Measurements from ENCODE around the gene TSEN15. TPM values are rescaled to one million over a fixed set of nuclear protein-coding genes. Genes with fewer than 3 reads are reported as not detected.

Gene TSEN15
- total RNA-seq, 1 experiment from 2014 or later, result 97.5 TPM

DNA sequence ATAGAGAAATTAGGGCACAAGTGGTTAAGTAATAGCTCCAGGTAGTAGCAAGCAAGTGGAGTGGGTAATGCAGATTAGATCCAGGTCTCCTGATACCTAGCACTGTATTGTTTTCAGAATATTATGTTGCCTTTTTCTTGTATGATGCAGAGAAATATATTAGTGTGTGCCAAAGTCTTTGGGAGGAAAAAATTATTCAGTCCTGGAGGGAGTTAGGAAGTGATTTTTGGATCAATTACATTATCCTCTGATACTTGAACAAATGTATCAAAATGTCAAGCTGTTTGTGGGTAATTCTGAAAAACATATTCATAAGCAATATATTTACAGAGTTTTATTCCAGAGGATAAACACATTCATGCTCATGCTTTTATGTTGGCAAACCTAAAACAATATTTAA, 28.8 kb downstream of the TSEN15 start:
- intact Hi-C loops (cut with micrococcal nuclease), result no loop called here
- TF ChIP-seq, protein P1, sequence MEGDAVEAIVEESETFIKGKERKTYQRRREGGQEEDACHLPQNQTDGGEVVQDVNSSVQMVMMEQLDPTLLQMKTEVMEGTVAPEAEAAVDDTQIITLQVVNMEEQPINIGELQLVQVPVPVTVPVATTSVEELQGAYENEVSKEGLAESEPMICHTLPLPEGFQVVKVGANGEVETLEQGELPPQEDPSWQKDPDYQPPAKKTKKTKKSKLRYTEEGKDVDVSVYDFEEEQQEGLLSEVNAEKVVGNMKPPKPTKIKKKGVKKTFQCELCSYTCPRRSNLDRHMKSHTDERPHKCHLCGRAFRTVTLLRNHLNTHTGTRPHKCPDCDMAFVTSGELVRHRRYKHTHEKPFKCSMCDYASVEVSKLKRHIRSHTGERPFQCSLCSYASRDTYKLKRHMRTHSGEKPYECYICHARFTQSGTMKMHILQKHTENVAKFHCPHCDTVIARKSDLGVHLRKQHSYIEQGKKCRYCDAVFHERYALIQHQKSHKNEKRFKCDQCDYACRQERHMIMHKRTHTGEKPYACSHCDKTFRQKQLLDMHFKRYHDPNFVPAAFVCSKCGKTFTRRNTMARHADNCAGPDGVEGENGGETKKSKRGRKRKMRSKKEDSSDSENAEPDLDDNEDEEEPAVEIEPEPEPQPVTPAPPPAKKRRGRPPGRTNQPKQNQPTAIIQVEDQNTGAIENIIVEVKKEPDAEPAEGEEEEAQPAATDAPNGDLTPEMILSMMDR (IDR thresholded peaks at IDR 0.05; ENCODE audit: unreplicated experiment), result no peak
- H3K9me3 Mint-ChIP-seq (ENCODE audit: unreplicated experiment), result no peaks in the 10 kb centered on the region
- CTCF ChIA-PET, result interaction anchor here (0.8 to 11.2 kb wide), 3 partner anchors 142 to 611 kb away, joined by 3 to 122 read pairs (median 5); no protein-coding TSS in a partner anchor
- no peak overlapping the region for H3K4me3 Mint-ChIP-seq (ENCODE audit: unreplicated experiment)
- H3K27ac Mint-ChIP-seq (ENCODE audit: low read depth, unreplicated experiment), result no peak overlapping the region
- DNase-seq (ENCODE audit: unreplicated experiment), result no peak
- H3K4me1 Mint-ChIP-seq (ENCODE audit: insufficient read depth, unreplicated experiment), result no peaks in the 10 kb centered on the region
- no peaks in the 10 kb centered on the region for H3K27me3 Mint-ChIP-seq (ENCODE audit: insufficient read depth, unreplicated experiment)
- BruUV-seq (replicated peaks), result no TSS peak
- no peaks in the 10 kb centered on the region for H3K36me3 Mint-ChIP-seq (ENCODE audit: insufficient read depth, unreplicated experiment)
- POLR2A ChIA-PET, result no interaction called here

GRCh38 chr1:184082541-184083415, 31.2 kb downstream of the TSEN15 start:
- Mint-ChIP-seq H3K4me1 (ENCODE audit: insufficient read depth, unreplicated experiment) (no peaks in the 10 kb centered on the region), H3K36me3 (ENCODE audit: insufficient read depth, unreplicated experiment) (peaks cover under 1% of the 10 kb centered on the region), H3K4me3 (ENCODE audit: unreplicated experiment) (no peak overlapping the region), H3K27me3 (ENCODE audit: insufficient read depth, unreplicated experiment) (no peaks in the 10 kb centered on the region), H3K9me3 (ENCODE audit: unreplicated experiment) (no peaks in the 10 kb centered on the region), H3K27ac (ENCODE audit: low read depth, unreplicated experiment) (no peak overlapping the region)
- ChIA-PET CTCF (interaction anchor here (1.2 to 11.2 kb wide), 2 partner anchors 140 to 613 kb away, joined by 3 to 122 read pairs; no protein-coding TSS in a partner anchor), POLR2A (no interaction called here)
- no TSS peak for BruUV-seq (replicated peaks)
- intact Hi-C loops (cut with micrococcal nuclease), result no loop called here
- DNase-seq (ENCODE audit: unreplicated experiment), result no peak
- TF ChIP-seq, protein P1 (IDR thresholded peaks at IDR 0.05; ENCODE audit: unreplicated experiment), result no peak

DNA sequence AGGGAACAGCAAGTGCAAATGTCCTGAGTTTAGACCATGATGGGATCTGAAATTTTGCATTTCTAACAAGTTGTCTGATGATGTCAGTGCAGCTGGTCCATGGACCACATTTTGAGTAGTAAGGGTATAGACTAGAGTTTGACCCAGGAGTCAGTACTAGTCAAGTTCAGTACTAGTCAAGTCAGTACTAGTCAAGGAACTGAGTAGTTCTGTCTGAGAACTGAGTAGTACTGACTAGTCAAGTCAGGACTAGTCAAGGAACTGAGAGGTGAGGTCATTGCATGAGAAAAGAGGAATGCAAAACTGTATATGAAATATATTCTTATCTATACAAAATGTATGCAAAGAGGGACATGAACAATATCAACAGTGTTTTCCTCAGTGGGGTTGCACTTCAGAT, 34.1 kb downstream of the TSEN15 start:
- H3K27ac Mint-ChIP-seq (ENCODE audit: low read depth, unreplicated experiment), result no peak overlapping the region
- no peak for DNase-seq (ENCODE audit: unreplicated experiment)
- TF ChIP-seq, protein P1 (IDR thresholded peaks at IDR 0.05; ENCODE audit: unreplicated experiment), result no peak
- H3K4me1 Mint-ChIP-seq (ENCODE audit: insufficient read depth, unreplicated experiment), result no peaks in the 10 kb centered on the region
- ChIA-PET CTCF (interaction anchor here (0.6 kb wide), 1 partner anchor 137 kb away, joined by 3 read pairs; no protein-coding TSS in a partner anchor), POLR2A (interaction anchor here (0.5 to 1.0 kb wide), 2 partner anchors 446 to 670 kb away, joined by 3 read pairs; no protein-coding TSS in a partner anchor)
- no peaks in the 10 kb centered on the region for H3K27me3 Mint-ChIP-seq (ENCODE audit: insufficient read depth, unreplicated experiment)
- intact Hi-C loops (cut with micrococcal nuclease), result no loop called here
- no peaks in the 10 kb centered on the region for H3K9me3 Mint-ChIP-seq (ENCODE audit: unreplicated experiment)
- no TSS peak for BruUV-seq (replicated peaks)
- H3K4me3 Mint-ChIP-seq (ENCODE audit: unreplicated experiment), result no peak overlapping the region
- peaks cover 8% of the 10 kb centered on the region for H3K36me3 Mint-ChIP-seq (ENCODE audit: insufficient read depth, unreplicated experiment)

DNA sequence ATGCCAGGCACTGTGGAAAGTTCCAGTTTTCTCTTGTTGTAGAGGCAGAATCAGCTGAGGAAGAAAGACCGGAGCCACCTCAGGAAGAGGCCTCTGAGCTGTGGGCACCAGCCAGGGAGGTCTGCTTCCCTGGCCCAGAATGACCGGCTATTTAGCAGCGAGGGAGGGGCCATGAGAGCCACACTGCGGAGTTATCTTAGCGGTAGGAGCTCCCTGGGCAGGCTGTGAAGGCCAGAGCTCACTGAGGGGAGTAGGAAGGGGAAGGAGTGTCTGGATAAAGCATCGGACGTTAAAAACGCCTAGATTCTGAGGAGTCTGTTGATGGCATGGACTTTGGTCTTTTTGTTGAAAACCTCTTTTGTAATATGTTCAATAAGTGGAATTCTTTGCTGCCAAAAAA, 36.5 kb downstream of the TSEN15 start:
- intact Hi-C loops (cut with micrococcal nuclease), result no loop called here
- H3K4me1 Mint-ChIP-seq (ENCODE audit: insufficient read depth, unreplicated experiment), result no peaks in the 10 kb centered on the region
- H3K27me3 Mint-ChIP-seq (ENCODE audit: insufficient read depth, unreplicated experiment), result no peaks in the 10 kb centered on the region
- DNase-seq (ENCODE audit: unreplicated experiment), result no peak
- H3K9me3 Mint-ChIP-seq (ENCODE audit: unreplicated experiment), result no peaks in the 10 kb centered on the region
- H3K27ac Mint-ChIP-seq (ENCODE audit: low read depth, unreplicated experiment), result no peak overlapping the region
- CTCF ChIA-PET, result interaction anchor here (0.9 to 2.1 kb wide), 6 partner anchors 11 to 560 kb away, joined by 3 to 8 read pairs (median 4); no protein-coding TSS in a partner anchor
- no peak overlapping the region for H3K4me3 Mint-ChIP-seq (ENCODE audit: unreplicated experiment)
- BruUV-seq (replicated peaks), result no TSS peak
- POLR2A ChIA-PET, result interaction anchor here (0.7 to 1.2 kb wide), 2 partner anchors 24 to 159 kb away, joined by 3 read pairs; no protein-coding TSS in a partner anchor
- peaks cover 8% of the 10 kb centered on the region for H3K36me3 Mint-ChIP-seq (ENCODE audit: insufficient read depth, unreplicated experiment)
- TF ChIP-seq, protein P1 (IDR thresholded peaks at IDR 0.05; ENCODE audit: unreplicated experiment), result no peak

Measured in MCF 10A (cell line).